NB4 (cell line): Measurements from ENCODE around the gene TBC1D22A.

ENCODE experiments used
- CTCF ChIP-seq: IDR thresholded peaks from one replicate; pipeline ENCODE4 v1.5.1; 2012; ENCODE audit warnings: low read depth, low read length
- POLR2A ChIP-seq: IDR thresholded peaks from 2 replicates; pipeline ENCODE4 v1.6.1; 2011; ENCODE audit warnings: mild to moderate bottlenecking; ENCODE audit not compliant: insufficient read length; ENCODE audit errors: extremely low read depth

- TF ChIP-seq CTCF (no peak), POLR2A (no peak)
Measured at GRCh38 chr22:46997311-46997970, 235.0 kb downstream of the TBC1D22A start.
